T-helper 2 cell treated with Interferon-gamma antibody and Interleukin-4, amounts not matched to agents 100 ng/mL and 5 ng/mL, for 36 hours (primary cell): ENCODE data around the gene MR1. TPM values are rescaled to one million over a fixed set of nuclear protein-coding genes. Genes with fewer than 3 reads are reported as not detected.

ENCODE experiments used
- intact Hi-C: fragments of 100-400 bp; cut with micrococcal nuclease; formaldehyde crosslinking; loops from one replicate; pipeline ENCODE4 v1.15.1; 2023
- total RNA-seq: library from RNA; stranded (reverse); gene quantifications from 2 replicates; pipeline ENCODE4 v1.2.3, GENCODE V29; 2022

MR1 gene
- total RNA-seq, 1 donor from 2014 or later, result 28.7 TPM

- intact Hi-C loops, result loop anchor here (1.0 to 2.0 kb wide), 2 partner anchors 38 to 71 kb away; partner anchors contain the start of gene MR1
These were observed 70.4 kb downstream of the MR1 start for GRCh38 chr1:181104042-181104789.

GRCh38 chr1:181104790-181105133 is 71.0 kb downstream of the MR1 start:
- intact Hi-C loops, result loop anchor here (1.0 to 5.0 kb wide), 6 partner anchors 14 to 472 kb away; partner anchors contain the start of genes MR1, STX6 and XPR1

GRCh38 chr1:181105134-181106021 is 71.6 kb downstream of the MR1 start:
- intact Hi-C loops, result loop anchor here (1.0 to 5.0 kb wide), 5 partner anchors 15 to 473 kb away; partner anchors contain the start of genes MR1, STX6 and XPR1

GRCh38 chr1:181106022-181106312 is 72.2 kb downstream of the MR1 start:
- intact Hi-C loops, result loop anchor here (5.0 kb wide), 1 partner anchor 474 kb away; the partner anchor contains the start of gene XPR1

GRCh38 chr1:181106479-181106878 is 72.7 kb downstream of the MR1 start:
- intact Hi-C loops, result loop anchor here (5.0 kb wide), 1 partner anchor 474 kb away; the partner anchor contains the start of gene XPR1

- intact Hi-C loops, result loop anchor here (5.0 kb wide), 1 partner anchor 475 kb away; the partner anchor contains the start of gene XPR1
These were observed 73.9 kb downstream of the MR1 start for GRCh38 chr1:181107711-181108110.

GRCh38 chr1:181108304-181108867 is 74.6 kb downstream of the MR1 start:
- intact Hi-C loops, result loop anchor here (5.0 kb wide), 1 partner anchor 476 kb away; the partner anchor contains the start of gene XPR1

- intact Hi-C loops, result no loop called here
These were observed 76.2 kb downstream of the MR1 start for GRCh38 chr1:181110013-181110412.

Other genes with a start within 250 kb of the MR1 start
- gene KIAA1614, start 121.1 kb upstream of the MR1 start, total RNA-seq, result 0.07 and 0.16 TPM in 2 replicates
- gene STX6, start 11.1 kb upstream of the MR1 start, total RNA-seq, result 21.3 and 21.6 TPM in 2 replicates
- 34.1 and 35.3 TPM in 2 replicates for gene IER5, start 54.7 kb downstream of the MR1 start, total RNA-seq